WTC11 (cell line): Measurements from ENCODE around the gene NTRK2. TPM values are rescaled to one million over a fixed set of nuclear protein-coding genes. Genes with fewer than 3 reads are reported as not detected.

Experiments
- ATAC-seq: fragments of 200-7000 bp; cut with Tn5 transposase; 2 replicates; pipeline ENCODE4 v1.10.0; 2021; ENCODE audit warnings: mild to moderate bottlenecking, moderate library complexity
- CTCF ChIA-PET: fragments of 300-600 bp; sonication (Branson Sonifier 250); formaldehyde crosslinking; loops from one replicate; lab custom pipeline; 2021; ENCODE audit warnings: antibody characterized with exemption; lab: Charles Lee
- POLR2A ChIA-PET: fragments of 350-600 bp; sonication (Branson Sonifier 250); formaldehyde crosslinking; loops from one replicate; lab custom pipeline; 2021; ENCODE audit warnings: antibody characterized with exemption; lab: Charles Lee
- DNase-seq: peaks from one replicate; pipeline ENCODE4 v3.0.0; 2021; ENCODE audit warnings: low spot score
- H3K27ac Mint-ChIP-seq: 2 replicates; pipeline ENCODE4 v1.8.0; 2021; ENCODE audit warnings: mixed read lengths
- H3K27me3 Mint-ChIP-seq: 2 replicates; pipeline ENCODE4 v1.8.0; 2021; ENCODE audit warnings: low read depth, mild to moderate bottlenecking, moderate library complexity, mixed read lengths
- H3K36me3 Mint-ChIP-seq: 2 replicates; pipeline ENCODE4 v1.8.0; 2021; ENCODE audit warnings: mixed read lengths
- H3K4me1 Mint-ChIP-seq: 2 replicates; pipeline ENCODE4 v1.8.0; 2022; ENCODE audit warnings: mixed read lengths
- H3K4me3 Mint-ChIP-seq: 2 replicates; pipeline ENCODE4 v1.8.0; 2021; ENCODE audit warnings: mild to moderate bottlenecking, moderate library complexity, mixed read lengths
- H3K9me3 Mint-ChIP-seq: 2 replicates; pipeline ENCODE4 v1.8.0; 2021; ENCODE audit warnings: mixed read lengths
- CTCF ChIP-seq: fragments of 200-600 bp; IDR thresholded peaks from 2 replicates; pipeline ENCODE4 v1.8.0; 2022; ENCODE audit warnings: antibody characterized with exemption
- ELF4 ChIP-seq: sonication (generic); formaldehyde crosslinking; IDR thresholded peaks from 2 replicates; pipeline ENCODE4 v1.8.1; 2022; ENCODE audit warnings: low read depth, mild to moderate bottlenecking, moderate library complexity, missing genetic modification reagents
- GRHL2 ChIP-seq: fragments of 250-450 bp; sonication (Bioruptor Pico); IDR thresholded peaks from 2 replicates; pipeline ENCODE4 v1.8.0; 2022; ENCODE audit warnings: mild to moderate bottlenecking, moderate library complexity; ENCODE audit not compliant: insufficient replicate concordance, severe bottlenecking
- JAZF1 ChIP-seq: fragments of 250-450 bp; sonication (Bioruptor Pico); IDR thresholded peaks from 2 replicates; pipeline ENCODE4 v1.9.0; 2021; ENCODE audit warnings: moderate library complexity, mild to moderate bottlenecking, inconsistent platforms
- NFATC4 ChIP-seq: fragments of 250-450 bp; sonication (Bioruptor Pico); IDR thresholded peaks from 2 replicates; pipeline ENCODE4 v1.9.0; 2021; ENCODE audit warnings: mild to moderate bottlenecking
- NFE2L1 ChIP-seq: sonication (generic); formaldehyde crosslinking; IDR thresholded peaks from 2 replicates; pipeline ENCODE4 v1.8.1; 2023; ENCODE audit warnings: missing genetic modification reagents
- NR2C2 ChIP-seq: sonication (generic); formaldehyde crosslinking; IDR thresholded peaks from 2 replicates; pipeline ENCODE4 v1.8.0; 2022; ENCODE audit warnings: mild to moderate bottlenecking, missing genetic modification reagents
- RORB ChIP-seq: fragments of 250-450 bp; sonication (Bioruptor Pico); IDR thresholded peaks from 2 replicates; pipeline ENCODE4 v1.9.0; 2021; ENCODE audit warnings: mild to moderate bottlenecking
- TP53 ChIP-seq: sonication (generic); formaldehyde crosslinking; IDR thresholded peaks from 2 replicates; pipeline ENCODE4 v1.8.1; 2023; ENCODE audit warnings: mild to moderate bottlenecking, missing genetic modification reagents
- USF1 ChIP-seq: sonication (generic); formaldehyde crosslinking; IDR thresholded peaks from 2 replicates; pipeline ENCODE4 v1.8.0; 2022; ENCODE audit warnings: mild to moderate bottlenecking, missing genetic modification reagents
- ZNF138 ChIP-seq: sonication (generic); formaldehyde crosslinking; conservative IDR thresholded peaks from 2 replicates; pipeline ENCODE4 v1.8.1; 2022; ENCODE audit warnings: mild to moderate bottlenecking, moderate library complexity, missing genetic modification reagents
- ZNF219 ChIP-seq: sonication (generic); formaldehyde crosslinking; IDR thresholded peaks from 2 replicates; pipeline ENCODE4 v1.8.0; 2023; ENCODE audit warnings: missing genetic modification reagents, mild to moderate bottlenecking, borderline replicate concordance
- ZNF416 ChIP-seq: fragments of 250-450 bp; sonication (Bioruptor Pico); IDR thresholded peaks from 2 replicates; pipeline ENCODE4 v1.9.0; 2021; ENCODE audit warnings: mild to moderate bottlenecking, inconsistent platforms
- total RNA-seq: library from RNA; stranded (reverse); gene quantifications from 3 replicates; pipeline ENCODE4 v1.2.3, GENCODE V29; 2021
- TF ChIP-seq, protein P1 (sequence below): fragments of 250-450 bp; sonication (Bioruptor Pico); IDR thresholded peaks from 2 replicates; pipeline ENCODE4 v1.8.0; 2021; ENCODE audit warnings: mild to moderate bottlenecking
- TF ChIP-seq, protein P2 (sequence below): sonication (generic); formaldehyde crosslinking; IDR thresholded peaks from 2 replicates; pipeline ENCODE4 v1.8.0; 2022; ENCODE audit warnings: mild to moderate bottlenecking, missing genetic modification reagents
- TF ChIP-seq, protein P3 (sequence below): sonication (generic); formaldehyde crosslinking; IDR thresholded peaks from 2 replicates; pipeline ENCODE4 v1.8.0; 2023; ENCODE audit warnings: missing genetic modification reagents, mild to moderate bottlenecking, borderline replicate concordance

The NTRK2 gene
- total RNA-seq, 1 experiment from 2014 or later: 0.02 TPM

- Mint-ChIP-seq H3K27ac (no peak overlapping the region), H3K36me3 (peaks cover 20% of the 10 kb centered on the region), H3K4me3 (no peak overlapping the region)
- ATAC-seq: peak; percentile 92
- POLR2A ChIA-PET: no interaction called here
- TF ChIP-seq RORB (CRISPR knock-in tag) (no peak), CTCF (no peak), JAZF1 (CRISPR knock-in tag) (no peak), NFE2L1 (CRISPR knock-in tag) (no peak), NFATC4 (no peak), TP53 (CRISPR knock-in tag) (no peak)
- TF ChIP-seq, all 79 proteins: peak for 0
- CTCF ChIA-PET: interaction anchor here (0.9 to 1.4 kb wide), 2 partner anchors 35 to 257 kb away, joined by 3 to 5 read pairs; no protein-coding TSS in a partner anchor
- peaks cover 39% of the 10 kb centered on the region for H3K4me1 Mint-ChIP-seq
- DNase-seq: no peak
- H3K9me3 Mint-ChIP-seq: peaks cover 34% of the 10 kb centered on the region
- H3K27me3 Mint-ChIP-seq: peaks cover 37% of the 10 kb centered on the region
Observed at GRCh38 chr9:85001925-85002324, 332.4 kb downstream of the NTRK2 start.

- Mint-ChIP-seq H3K4me1 (peaks cover 35% of the 10 kb centered on the region), H3K9me3 (peaks cover 29% of the 10 kb centered on the region), H3K36me3 (peaks cover 16% of the 10 kb centered on the region), H3K27ac (no peak overlapping the region), H3K27me3 (peaks cover 33% of the 10 kb centered on the region), H3K4me3 (no peak overlapping the region)
- ATAC-seq (no peak; the same call in 1 of the 2 replicates), DNase-seq (no peak)
- ChIA-PET POLR2A (no interaction called here), CTCF (interaction anchor here (0.6 to 2.0 kb wide), 3 partner anchors 38 to 922 kb away, joined by 3 to 7 read pairs (median 4); no protein-coding TSS in a partner anchor)
- no peak for TF ChIP-seq ZNF416 (CRISPR knock-in tag)
- no peak for TF ChIP-seq GRHL2 (CRISPR knock-in tag)
- TF ChIP-seq USF1 (CRISPR knock-in tag): no peak
- no peak for TF ChIP-seq ZNF219 (CRISPR knock-in tag)
- TF ChIP-seq, protein P1, sequence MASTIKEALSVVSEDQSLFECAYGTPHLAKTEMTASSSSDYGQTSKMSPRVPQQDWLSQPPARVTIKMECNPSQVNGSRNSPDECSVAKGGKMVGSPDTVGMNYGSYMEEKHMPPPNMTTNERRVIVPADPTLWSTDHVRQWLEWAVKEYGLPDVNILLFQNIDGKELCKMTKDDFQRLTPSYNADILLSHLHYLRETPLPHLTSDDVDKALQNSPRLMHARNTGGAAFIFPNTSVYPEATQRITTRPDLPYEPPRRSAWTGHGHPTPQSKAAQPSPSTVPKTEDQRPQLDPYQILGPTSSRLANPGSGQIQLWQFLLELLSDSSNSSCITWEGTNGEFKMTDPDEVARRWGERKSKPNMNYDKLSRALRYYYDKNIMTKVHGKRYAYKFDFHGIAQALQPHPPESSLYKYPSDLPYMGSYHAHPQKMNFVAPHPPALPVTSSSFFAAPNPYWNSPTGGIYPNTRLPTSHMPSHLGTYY (CRISPR knock-in tag): no peak
- TF ChIP-seq, protein P2, sequence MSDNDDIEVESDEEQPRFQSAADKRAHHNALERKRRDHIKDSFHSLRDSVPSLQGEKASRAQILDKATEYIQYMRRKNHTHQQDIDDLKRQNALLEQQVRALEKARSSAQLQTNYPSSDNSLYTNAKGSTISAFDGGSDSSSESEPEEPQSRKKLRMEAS (CRISPR knock-in tag): no peak
- no peak for TF ChIP-seq ELF4 (CRISPR knock-in tag)
- TF ChIP-seq NR2C2 (CRISPR knock-in tag): no peak
- TF ChIP-seq, protein P3, sequence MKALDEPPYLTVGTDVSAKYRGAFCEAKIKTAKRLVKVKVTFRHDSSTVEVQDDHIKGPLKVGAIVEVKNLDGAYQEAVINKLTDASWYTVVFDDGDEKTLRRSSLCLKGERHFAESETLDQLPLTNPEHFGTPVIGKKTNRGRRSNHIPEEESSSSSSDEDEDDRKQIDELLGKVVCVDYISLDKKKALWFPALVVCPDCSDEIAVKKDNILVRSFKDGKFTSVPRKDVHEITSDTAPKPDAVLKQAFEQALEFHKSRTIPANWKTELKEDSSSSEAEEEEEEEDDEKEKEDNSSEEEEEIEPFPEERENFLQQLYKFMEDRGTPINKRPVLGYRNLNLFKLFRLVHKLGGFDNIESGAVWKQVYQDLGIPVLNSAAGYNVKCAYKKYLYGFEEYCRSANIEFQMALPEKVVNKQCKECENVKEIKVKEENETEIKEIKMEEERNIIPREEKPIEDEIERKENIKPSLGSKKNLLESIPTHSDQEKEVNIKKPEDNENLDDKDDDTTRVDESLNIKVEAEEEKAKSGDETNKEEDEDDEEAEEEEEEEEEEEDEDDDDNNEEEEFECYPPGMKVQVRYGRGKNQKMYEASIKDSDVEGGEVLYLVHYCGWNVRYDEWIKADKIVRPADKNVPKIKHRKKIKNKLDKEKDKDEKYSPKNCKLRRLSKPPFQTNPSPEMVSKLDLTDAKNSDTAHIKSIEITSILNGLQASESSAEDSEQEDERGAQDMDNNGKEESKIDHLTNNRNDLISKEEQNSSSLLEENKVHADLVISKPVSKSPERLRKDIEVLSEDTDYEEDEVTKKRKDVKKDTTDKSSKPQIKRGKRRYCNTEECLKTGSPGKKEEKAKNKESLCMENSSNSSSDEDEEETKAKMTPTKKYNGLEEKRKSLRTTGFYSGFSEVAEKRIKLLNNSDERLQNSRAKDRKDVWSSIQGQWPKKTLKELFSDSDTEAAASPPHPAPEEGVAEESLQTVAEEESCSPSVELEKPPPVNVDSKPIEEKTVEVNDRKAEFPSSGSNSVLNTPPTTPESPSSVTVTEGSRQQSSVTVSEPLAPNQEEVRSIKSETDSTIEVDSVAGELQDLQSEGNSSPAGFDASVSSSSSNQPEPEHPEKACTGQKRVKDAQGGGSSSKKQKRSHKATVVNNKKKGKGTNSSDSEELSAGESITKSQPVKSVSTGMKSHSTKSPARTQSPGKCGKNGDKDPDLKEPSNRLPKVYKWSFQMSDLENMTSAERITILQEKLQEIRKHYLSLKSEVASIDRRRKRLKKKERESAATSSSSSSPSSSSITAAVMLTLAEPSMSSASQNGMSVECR (CRISPR knock-in tag): no peak
- no peak for TF ChIP-seq ZNF138
Observed at GRCh38 chr9:85004818-85005413, 335.4 kb downstream of the NTRK2 start.
